CD1c-positive myeloid dendritic cell (primary cell): Measurements from ENCODE around the gene TYR.
"Not testable (repeated sequence)": the region's sequence is repeated elsewhere in the genome, so short reads cannot be mapped to it uniquely, and the experiment has no call there.

ENCODE experiments used
- DNase-seq: peaks from one replicate; pipeline ENCODE4 v3.0.0-alpha.2; 2016; ENCODE audit errors: extremely low spot score

The TYR gene

GRCh38 chr11:89272540-89273088, 94.9 kb downstream of the TYR start:
- not testable (repeated sequence) for DNase-seq

- DNase-seq, result not testable (repeated sequence)
Measured at GRCh38 chr11:89273220-89273619, 95.5 kb downstream of the TYR start.

GRCh38 chr11:89275966-89276365, 98.3 kb downstream of the TYR start:
- no peak for DNase-seq

GRCh38 chr11:89279176-89279575, 101.5 kb downstream of the TYR start:
- DNase-seq, result no peak

GRCh38 chr11:89281032-89281677, 103.5 kb downstream of the TYR start:
- not testable (repeated sequence) for DNase-seq

- not testable (repeated sequence) for DNase-seq
Measured at GRCh38 chr11:89286601-89287000, 108.9 kb downstream of the TYR start.

- DNase-seq, result not testable (repeated sequence)
Measured at GRCh38 chr11:89288004-89288403, 110.3 kb downstream of the TYR start.

GRCh38 chr11:89293965-89294679, 116.4 kb downstream of the TYR start:
- no peak for DNase-seq

GRCh38 chr11:89295023-89295422, 117.3 kb downstream of the TYR start:
- not testable (repeated sequence) for DNase-seq

- not testable (repeated sequence) for DNase-seq
Measured at GRCh38 chr11:89303029-89303428, 125.4 kb downstream of the TYR start.

- not testable (repeated sequence) for DNase-seq
Measured at GRCh38 chr11:89308272-89308671, 130.6 kb downstream of the TYR start.

- DNase-seq, result not testable (repeated sequence)
Measured at GRCh38 chr11:89309321-89309985, 131.8 kb downstream of the TYR start.

- not testable (repeated sequence) for DNase-seq
Measured at GRCh38 chr11:89310607-89311006, 132.9 kb downstream of the TYR start.

- no peak for DNase-seq
Measured at GRCh38 chr11:89321401-89321800, 143.7 kb downstream of the TYR start.

- DNase-seq, result no peak
Measured at GRCh38 chr11:89327885-89328284, 150.2 kb downstream of the TYR start.

- not testable (repeated sequence) for DNase-seq
Measured at GRCh38 chr11:89331940-89332339, 154.3 kb downstream of the TYR start.

- not testable (repeated sequence) for DNase-seq
Measured at GRCh38 chr11:89333704-89334103, 156.0 kb downstream of the TYR start.

GRCh38 chr11:89337100-89337650, 159.5 kb downstream of the TYR start:
- DNase-seq, result not testable (repeated sequence)

- not testable (repeated sequence) for DNase-seq
Measured at GRCh38 chr11:89338073-89338472, 160.4 kb downstream of the TYR start.

GRCh38 chr11:89340450-89340849, 162.8 kb downstream of the TYR start:
- not testable (repeated sequence) for DNase-seq

- DNase-seq, result not testable (repeated sequence)
Measured at GRCh38 chr11:89342880-89343572, 165.4 kb downstream of the TYR start.
